Measurements from ENCODE around the gene NCOA1.
"Not testable (repeated sequence)": the region's sequence is repeated elsewhere in the genome, so short reads cannot be mapped to it uniquely, and the experiment has no call there.

Gene NCOA1

GRCh38 chr2:24466871-24467870 lies 23.9 kb upstream of the NCOA1 start:
- Histone ChIP-seq H3F3A (ENCODE audit: control insufficient read depth, insufficient read depth) (no peaks in the 10 kb centered on the region), H3K4me2 (ENCODE audit: low read length) (no peak overlapping the region), H4K20me1 (ENCODE audit: control insufficient read depth, insufficient read depth, low read depth, low read length) (no peaks in the 10 kb centered on the region), H3K9me3 (ENCODE audit: control insufficient read depth, insufficient read depth, low read length) (no peaks in the 10 kb centered on the region), H3K9me2 (replicated peaks; ENCODE audit: control insufficient read depth, low read length) (no peaks in the 10 kb centered on the region), H3K79me2 (ENCODE audit: control insufficient read depth, low read length) (no peaks in the 10 kb centered on the region), H3K27me3 (ENCODE audit: control insufficient read depth, low read length) (no peaks in the 10 kb centered on the region), H3K4me1 (ENCODE audit: control insufficient read depth, low read length) (no peaks in the 10 kb centered on the region), H3K27ac (ENCODE audit: low read depth, low read length) (no peak overlapping the region), H3K4me3 (ENCODE audit: low read length) (no peak overlapping the region), H3K36me3 (ENCODE audit: control insufficient read depth, low read length) (no peaks in the 10 kb centered on the region)
- no peak for TF ChIP-seq EZH2phosphoT487 (IDR thresholded peaks at IDR 0.05; ENCODE audit: borderline replicate concordance, low read length)
- TF ChIP-seq, protein P1, sequence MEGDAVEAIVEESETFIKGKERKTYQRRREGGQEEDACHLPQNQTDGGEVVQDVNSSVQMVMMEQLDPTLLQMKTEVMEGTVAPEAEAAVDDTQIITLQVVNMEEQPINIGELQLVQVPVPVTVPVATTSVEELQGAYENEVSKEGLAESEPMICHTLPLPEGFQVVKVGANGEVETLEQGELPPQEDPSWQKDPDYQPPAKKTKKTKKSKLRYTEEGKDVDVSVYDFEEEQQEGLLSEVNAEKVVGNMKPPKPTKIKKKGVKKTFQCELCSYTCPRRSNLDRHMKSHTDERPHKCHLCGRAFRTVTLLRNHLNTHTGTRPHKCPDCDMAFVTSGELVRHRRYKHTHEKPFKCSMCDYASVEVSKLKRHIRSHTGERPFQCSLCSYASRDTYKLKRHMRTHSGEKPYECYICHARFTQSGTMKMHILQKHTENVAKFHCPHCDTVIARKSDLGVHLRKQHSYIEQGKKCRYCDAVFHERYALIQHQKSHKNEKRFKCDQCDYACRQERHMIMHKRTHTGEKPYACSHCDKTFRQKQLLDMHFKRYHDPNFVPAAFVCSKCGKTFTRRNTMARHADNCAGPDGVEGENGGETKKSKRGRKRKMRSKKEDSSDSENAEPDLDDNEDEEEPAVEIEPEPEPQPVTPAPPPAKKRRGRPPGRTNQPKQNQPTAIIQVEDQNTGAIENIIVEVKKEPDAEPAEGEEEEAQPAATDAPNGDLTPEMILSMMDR (IDR thresholded peaks at IDR 0.05; ENCODE audit: low read depth, low read length, poor library complexity, severe bottlenecking): no peak

DNA sequence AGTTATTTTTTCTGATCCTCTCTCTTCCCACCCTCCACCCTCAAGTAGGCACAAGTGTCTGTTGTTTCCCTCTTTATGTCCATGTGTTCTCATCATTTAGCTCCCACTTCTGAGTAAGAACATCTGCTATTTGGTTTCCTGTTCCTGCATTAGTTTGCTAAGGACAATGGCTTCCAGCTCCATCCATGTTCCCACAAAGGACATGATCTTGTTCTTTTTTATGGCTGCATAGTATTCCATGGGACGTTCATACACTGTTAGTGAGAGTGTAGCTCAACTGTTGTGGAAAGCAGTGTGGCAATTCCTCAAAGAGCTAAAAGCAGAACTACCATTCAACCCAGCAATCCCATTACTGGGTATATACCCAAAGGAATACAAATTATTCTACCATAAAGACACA lies 22.6 kb upstream of the NCOA1 start:
- H3K27me3 ChIP-seq (ENCODE audit: control insufficient read depth, low read length); H4K20me1 ChIP-seq (ENCODE audit: control insufficient read depth, insufficient read depth, low read depth, low read length); H3K36me3 ChIP-seq (ENCODE audit: control insufficient read depth, low read length); H3K4me1 ChIP-seq (ENCODE audit: control insufficient read depth, low read length); H3K4me3 ChIP-seq (ENCODE audit: low read length); H3F3A ChIP-seq (ENCODE audit: control insufficient read depth, insufficient read depth); H3K27ac ChIP-seq (ENCODE audit: low read depth, low read length); H3K79me2 ChIP-seq (ENCODE audit: control insufficient read depth, low read length); H3K9me3 ChIP-seq (ENCODE audit: control insufficient read depth, insufficient read depth, low read length); H3K9me2 ChIP-seq (replicated peaks; ENCODE audit: control insufficient read depth, low read length); H3K4me2 ChIP-seq (ENCODE audit: low read length): not testable (repeated sequence)

DNA sequence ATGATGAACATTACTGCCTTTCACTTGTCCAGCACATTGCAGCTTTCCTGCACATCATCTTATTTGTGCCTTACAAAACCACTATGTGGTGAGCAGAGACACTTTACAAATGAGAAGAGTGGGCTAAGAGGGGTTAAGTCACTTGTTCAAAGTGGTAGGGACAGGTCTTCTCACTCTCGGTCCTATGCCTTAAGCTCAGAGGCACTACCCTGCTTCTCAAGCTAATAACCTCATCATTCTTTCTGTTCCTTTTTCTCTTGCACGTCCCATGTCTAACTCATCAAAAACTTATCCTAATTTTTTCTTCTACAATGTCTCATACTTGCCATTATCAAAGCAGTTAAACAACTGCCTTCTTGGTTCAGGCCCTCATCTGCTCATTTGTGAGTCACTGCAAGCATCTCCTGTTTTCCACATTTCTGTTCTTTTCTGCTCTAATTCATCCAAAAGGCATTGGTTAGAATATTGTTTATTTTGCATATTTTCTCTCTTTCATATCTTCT lies 21.9 kb upstream of the NCOA1 start:
- no peaks in the 10 kb centered on the region for H3K79me2 ChIP-seq (ENCODE audit: control insufficient read depth, low read length)
- no peaks in the 10 kb centered on the region for H3K9me3 ChIP-seq (ENCODE audit: control insufficient read depth, insufficient read depth, low read length)
- H3K36me3 ChIP-seq (ENCODE audit: control insufficient read depth, low read length): no peaks in the 10 kb centered on the region
- H3K27ac ChIP-seq (ENCODE audit: low read depth, low read length): no peak overlapping the region
- H3K27me3 ChIP-seq (ENCODE audit: control insufficient read depth, low read length): no peaks in the 10 kb centered on the region
- H4K20me1 ChIP-seq (ENCODE audit: control insufficient read depth, insufficient read depth, low read depth, low read length): no peaks in the 10 kb centered on the region
- H3K4me3 ChIP-seq (ENCODE audit: low read length): no peak overlapping the region
- H3K4me1 ChIP-seq (ENCODE audit: control insufficient read depth, low read length): no peaks in the 10 kb centered on the region
- no peaks in the 10 kb centered on the region for H3F3A ChIP-seq (ENCODE audit: control insufficient read depth, insufficient read depth)
- H3K4me2 ChIP-seq (ENCODE audit: low read length): no peak overlapping the region
- no peaks in the 10 kb centered on the region for H3K9me2 ChIP-seq (replicated peaks; ENCODE audit: control insufficient read depth, low read length)
- no peak for TF ChIP-seq EZH2phosphoT487 (IDR thresholded peaks at IDR 0.05; ENCODE audit: borderline replicate concordance, low read length)

- Histone ChIP-seq H3F3A (ENCODE audit: control insufficient read depth, insufficient read depth) (no peaks in the 10 kb centered on the region), H4K20me1 (ENCODE audit: control insufficient read depth, insufficient read depth, low read depth, low read length) (no peaks in the 10 kb centered on the region), H3K27ac (ENCODE audit: low read depth, low read length) (no peak overlapping the region), H3K4me2 (ENCODE audit: low read length) (no peak overlapping the region), H3K9me3 (ENCODE audit: control insufficient read depth, insufficient read depth, low read length) (no peaks in the 10 kb centered on the region), H3K4me3 (ENCODE audit: low read length) (no peak overlapping the region), H3K36me3 (ENCODE audit: control insufficient read depth, low read length) (no peaks in the 10 kb centered on the region), H3K9me2 (replicated peaks; ENCODE audit: control insufficient read depth, low read length) (no peaks in the 10 kb centered on the region), H3K27me3 (ENCODE audit: control insufficient read depth, low read length) (no peaks in the 10 kb centered on the region), H3K4me1 (ENCODE audit: control insufficient read depth, low read length) (no peaks in the 10 kb centered on the region), H3K79me2 (ENCODE audit: control insufficient read depth, low read length) (no peaks in the 10 kb centered on the region)
- TF ChIP-seq EZH2phosphoT487 (IDR thresholded peaks at IDR 0.05; ENCODE audit: borderline replicate concordance, low read length): no peak
- TF ChIP-seq, protein P1 (IDR thresholded peaks at IDR 0.05; ENCODE audit: low read depth, low read length, poor library complexity, severe bottlenecking): no peak
These were observed 19.4 kb upstream of the NCOA1 start for GRCh38 chr2:24471662-24472061.
